Fibroblast of gingiva (primary cell): ENCODE measurements around the gene IFIT1.
"Not testable (repeated sequence)": the region's sequence is repeated elsewhere in the genome, so short reads cannot be mapped to it uniquely, and the experiment has no call there.

Experiments used
- DNase-seq: peaks from one replicate; pipeline ENCODE4 v3.0.0-alpha.2; 2011; ENCODE audit warnings: low read depth

The IFIT1 gene

DNA sequence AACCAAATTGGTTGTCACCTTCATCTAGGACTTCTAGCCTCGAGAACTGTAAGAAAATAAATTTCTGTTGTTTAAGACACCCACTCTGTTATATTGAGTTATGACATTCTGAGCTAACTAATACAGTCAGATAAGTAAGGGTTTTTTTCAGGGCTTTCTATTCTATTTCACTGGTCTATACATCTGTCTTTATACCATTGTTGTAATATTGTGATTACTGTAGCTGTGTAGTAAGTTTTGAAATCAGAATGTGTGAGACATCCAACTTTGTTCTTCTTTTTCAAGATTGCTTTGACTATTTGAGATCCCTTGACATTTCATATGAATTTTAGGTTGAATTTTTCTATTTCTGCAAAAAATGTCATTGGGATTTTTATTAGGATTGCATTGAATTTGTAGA is 7.5 kb downstream of the IFIT1 start:
- no peak for DNase-seq

DNA sequence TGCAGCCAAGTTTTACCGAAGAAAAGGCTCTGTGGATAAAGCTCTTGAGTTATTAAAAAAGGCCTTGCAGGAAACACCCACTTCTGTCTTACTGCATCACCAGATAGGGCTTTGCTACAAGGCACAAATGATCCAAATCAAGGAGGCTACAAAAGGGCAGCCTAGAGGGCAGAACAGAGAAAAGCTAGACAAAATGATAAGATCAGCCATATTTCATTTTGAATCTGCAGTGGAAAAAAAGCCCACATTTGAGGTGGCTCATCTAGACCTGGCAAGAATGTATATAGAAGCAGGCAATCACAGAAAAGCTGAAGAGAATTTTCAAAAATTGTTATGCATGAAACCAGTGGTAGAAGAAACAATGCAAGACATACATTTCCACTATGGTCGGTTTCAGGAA is 10.6 kb downstream of the IFIT1 start:
- DNase-seq = no peak

DNA sequence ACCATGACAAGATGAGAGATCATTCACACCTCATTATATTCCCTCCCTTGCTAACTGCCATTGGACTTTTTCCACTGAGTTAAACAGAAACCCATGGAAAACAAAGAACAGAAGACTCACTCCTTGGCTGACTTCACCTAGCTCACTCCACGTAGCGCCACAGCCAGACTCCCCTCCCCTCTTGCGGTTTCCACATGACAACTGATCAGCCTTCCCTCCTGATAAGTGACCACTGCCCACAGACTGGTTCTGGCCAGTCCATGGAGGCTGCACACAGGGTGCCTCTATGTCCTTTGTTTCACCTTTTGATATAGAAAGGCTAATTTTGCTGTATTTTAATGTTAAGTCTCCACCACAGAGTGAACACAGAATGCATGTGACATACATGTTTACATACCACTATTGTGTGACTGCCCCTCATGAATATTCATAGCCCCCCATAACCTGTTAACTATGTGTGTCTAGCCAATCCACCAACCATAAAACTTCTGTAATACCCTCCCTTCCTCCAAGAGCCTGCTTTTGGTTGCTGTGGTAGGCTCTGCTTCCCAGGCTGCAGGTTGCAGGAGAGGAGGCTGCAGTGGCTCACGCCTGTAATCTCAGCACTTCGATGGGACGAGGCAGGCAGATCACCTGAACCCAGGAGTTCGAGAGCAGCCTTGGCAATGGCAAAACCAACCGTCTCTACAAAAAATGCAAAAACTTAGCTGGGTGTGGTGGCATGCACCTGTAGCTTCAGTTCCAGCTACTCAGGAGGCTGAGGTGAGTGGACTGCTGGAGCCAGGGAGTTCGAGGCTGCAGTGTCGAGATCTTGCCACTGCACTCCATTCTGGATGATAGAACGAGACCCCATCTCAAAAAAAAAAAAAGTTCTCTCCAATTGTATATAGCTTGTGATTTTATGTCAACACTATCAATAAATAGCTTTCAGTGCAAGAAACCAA is 12.0 kb downstream of the IFIT1 start:
- DNase-seq = no peak

DNA sequence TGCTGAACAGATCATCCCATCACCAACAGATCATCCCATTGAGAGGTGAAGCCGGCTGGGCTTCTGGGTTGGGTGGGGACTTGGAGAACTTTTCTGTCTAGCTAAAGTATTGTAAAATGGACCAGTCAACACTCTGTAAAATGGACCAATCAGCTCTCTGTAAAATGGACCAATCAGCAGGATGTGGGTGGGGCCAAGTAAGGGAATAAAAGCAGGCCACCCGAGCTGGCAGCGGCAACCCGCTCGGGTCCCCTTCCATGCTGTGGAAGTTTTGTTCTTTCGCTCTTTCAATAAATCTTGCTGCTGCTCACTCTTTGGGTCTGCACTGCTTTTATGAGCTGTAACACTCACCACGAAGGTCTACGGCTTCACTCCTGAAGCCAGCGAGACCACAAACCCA is 13.8 kb downstream of the IFIT1 start:
- DNase-seq = not testable (repeated sequence)

DNA sequence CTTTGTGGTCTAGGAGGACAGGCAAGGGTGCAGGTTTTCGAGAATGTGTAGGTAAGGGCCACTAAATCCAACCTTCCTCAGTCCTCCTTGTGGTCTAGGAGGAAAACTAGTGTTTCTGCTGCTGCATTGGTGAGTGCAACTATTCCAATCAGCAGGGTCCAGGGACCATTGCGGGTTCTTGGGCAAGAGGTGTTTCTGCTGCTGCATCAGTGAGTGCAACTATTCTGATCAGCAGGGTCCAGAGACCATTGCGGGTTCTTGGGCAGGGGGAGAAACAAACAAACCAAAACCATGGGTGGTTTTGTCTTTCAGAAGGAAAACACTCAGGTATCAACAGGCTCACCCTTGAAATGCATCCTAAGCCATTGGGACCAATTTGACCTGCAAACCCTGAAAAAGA is 15.4 kb downstream of the IFIT1 start:
- not testable (repeated sequence) for DNase-seq

DNA sequence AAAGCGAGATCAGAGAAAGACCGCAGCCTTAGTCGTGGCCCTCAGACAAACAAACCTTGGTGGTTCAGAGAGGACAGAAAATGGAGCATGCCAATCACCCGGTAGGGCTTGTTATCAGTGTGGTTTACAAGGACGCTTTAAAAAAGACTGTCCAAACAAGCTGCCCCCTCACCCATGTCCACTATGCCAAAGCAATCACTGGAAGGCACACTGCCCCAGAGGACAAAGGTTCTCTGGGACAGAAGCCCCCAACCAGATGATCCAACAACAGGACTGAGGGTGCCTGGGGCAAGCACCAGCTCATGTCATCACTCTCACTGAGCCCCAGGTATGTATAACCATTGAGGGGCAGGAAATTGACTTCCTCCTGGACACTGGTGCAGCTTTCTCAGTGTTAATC is 16.9 kb downstream of the IFIT1 start:
- DNase-seq = not testable (repeated sequence)

DNA sequence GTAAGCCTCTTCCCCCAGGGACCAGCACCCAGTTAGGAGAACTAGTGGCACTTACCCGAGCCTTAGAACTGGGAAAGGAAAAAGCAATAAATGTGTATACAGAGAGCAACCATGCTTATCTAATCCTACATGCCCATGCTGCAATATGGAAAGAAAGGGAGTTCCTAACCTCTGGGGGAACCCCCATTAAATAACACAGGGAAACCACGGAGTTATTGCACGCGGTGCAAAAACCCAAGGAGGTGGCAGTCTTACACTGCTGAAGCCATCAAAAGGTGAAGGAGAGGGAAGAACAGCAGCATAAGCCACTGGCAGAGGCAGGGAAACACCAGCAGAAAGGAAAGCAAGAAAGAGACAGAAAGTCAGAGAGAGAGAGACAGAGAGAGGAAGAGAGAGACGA is 18.1 kb downstream of the IFIT1 start:
- DNase-seq = not testable (repeated sequence)

DNA sequence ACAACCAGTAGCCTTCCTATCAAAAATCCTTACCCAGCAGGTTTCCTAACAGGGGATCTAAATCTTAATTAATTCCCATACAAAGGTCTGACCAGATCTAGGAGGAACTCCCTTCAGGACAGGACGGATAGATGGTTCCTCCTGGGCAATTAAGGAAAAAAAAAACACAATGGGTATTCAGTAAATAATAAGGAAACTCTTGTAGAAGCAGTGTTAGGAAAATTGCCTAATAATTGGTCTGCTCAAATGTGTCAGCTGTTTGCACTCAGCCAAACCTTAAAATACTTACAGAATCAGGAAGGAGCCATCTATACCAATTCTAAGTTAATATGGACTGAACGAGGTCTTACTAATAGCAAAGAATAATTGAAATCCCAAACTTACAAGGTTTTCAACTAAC is 18.7 kb downstream of the IFIT1 start:
- DNase-seq = not testable (repeated sequence)

DNA sequence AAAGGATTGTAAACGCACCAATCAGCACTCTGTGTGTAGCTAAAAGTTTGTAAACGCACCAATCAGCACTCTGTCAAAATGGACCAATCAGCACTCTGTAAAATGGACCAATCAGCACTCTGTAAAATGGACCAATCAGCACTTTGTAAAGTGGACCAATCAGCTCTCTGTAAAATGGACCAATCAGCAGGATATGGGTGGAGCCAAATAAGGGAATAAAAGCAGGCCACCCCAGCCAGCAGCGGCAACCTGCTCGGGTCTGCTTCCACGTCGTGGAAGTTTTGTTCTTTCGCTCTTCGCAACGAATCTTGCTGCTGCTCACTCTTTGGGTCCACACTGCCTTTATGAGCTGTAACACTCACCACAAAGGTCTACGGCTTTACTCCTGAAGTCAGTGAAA is 19.9 kb downstream of the IFIT1 start:
- DNase-seq = not testable (repeated sequence)

DNA sequence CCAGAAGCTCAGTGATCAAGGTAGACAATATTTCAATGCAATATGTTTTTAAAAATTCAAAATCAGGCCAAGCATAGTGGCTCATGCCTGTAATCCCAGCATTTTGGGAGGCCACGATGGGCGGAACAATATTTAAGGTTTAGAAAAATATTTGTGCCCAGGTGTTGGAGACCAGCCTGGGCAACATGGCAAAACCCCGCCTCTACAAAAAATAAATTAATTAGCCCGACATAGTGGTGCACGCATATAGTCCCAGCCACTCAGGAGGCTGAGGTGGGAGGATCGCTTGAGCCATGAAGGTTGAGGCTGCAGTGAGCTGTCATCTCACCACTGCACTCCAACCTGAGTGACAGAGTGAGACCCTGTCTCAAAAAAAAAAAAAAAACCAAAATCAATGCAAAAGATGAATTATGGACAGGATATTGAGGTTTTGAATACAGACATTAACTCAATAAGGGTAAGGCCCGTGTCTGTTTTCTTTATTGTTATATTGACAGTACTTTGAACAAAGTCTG is 21.0 kb downstream of the IFIT1 start:
- DNase-seq = no peak

DNA sequence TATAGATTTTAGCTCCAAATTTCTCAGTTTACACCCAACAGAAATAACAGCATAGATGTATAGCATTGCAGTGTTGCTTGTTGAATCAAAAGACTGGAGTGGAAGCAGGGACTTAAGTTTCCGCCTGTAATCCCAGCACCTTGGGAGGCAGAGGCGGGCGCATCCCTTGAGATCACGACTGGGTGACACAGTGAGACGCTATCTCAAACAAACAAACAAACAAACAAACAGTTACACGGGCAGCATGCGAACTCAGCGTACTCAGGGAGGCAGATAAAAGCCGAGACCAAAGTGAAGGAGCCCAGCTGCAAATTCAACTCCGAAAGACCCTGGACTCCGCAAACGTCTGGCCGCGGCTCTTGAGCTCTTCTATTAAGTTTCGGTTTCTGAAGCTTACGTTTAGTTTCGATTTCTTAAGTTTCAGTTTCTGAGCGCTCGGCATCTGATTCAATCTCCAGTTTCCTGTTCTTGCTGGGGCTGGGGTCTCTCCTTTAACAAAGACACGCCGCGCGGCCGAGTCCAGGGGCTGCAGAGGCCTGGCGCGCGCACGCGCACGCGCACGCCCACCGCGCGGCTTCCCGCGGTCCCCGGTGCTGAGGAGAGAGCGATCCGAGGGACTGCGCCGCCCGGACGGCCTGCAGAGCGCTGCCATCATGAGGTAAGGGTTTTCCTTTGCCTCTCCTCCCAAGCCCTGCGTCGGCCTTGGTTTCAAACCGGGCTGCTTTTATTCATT is 21.9 kb downstream of the IFIT1 start, which contains the start of gene IFIT5:
TSS of gene IFIT5 (plus strand) at position 423 of the 733 bp plus-strand sequence. CDS start at position 654, 231 bp downstream.
- DNase-seq = peak; percentile 66

DNA sequence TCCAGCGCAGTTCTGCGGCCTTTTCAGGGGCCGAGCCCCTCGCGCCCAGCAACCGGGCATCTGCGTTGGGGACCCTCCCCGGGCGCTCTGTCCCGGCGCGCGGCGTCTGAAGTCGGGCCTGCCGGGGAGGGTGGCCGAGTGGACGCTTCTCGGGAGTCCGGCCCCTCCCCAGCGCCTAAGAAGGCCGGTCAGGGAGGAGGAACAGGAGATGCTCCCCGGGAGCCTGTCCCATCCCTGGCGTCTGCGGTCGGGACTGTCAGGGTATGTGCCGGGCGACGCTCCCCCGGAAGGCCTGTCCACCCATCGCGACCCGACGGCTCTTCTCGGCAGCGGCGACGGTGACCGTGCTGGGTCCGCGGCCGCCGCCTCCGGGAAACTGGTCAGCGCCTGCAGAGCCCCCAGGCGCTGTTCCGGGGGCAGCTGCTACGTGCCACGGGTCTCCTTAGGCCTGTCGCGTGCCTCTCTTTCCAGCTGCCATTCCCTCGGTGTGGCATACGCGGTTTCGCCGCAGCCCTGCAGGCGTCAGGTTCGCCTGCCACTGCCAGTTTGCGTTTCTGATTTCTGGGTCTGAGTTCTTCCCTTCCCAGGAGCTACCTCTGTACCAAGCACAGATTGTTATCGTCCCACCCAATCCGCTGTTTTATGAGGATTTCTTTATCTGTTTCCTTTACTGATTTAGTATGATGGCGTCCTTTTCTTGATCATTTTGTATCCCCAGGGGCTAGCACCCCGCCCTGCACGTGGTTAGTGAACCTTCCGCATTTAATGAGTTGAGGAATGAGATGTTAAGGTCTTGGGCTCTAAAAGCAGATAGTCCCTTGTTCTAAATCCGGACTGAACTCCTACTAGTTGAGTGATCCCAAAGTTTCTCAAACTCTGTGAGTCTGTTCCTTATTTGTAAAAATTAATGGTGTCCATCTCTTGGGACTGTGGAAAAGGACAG is 22.7 kb downstream of the IFIT1 start:
- DNase-seq = peak; percentile 45

DNA sequence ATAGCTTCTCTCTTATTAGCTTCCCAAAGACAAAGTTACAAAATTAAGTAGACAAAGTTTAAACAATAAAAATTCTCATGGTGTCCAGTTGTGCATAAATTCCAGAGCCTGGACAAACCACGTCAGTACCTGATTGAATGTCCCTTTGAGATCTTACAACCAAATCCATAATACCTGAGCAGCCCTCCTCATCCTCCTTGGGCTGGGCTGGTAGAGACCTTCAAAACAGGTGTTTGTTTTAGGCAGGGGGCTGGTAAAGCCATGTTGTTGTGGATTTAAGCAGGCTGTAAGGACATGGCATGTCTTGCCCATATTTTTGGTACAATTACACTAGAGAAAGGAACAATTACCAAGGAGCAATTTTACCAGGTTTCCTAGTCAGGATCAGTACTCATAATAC is 24.0 kb downstream of the IFIT1 start:
- no peak for DNase-seq

DNA sequence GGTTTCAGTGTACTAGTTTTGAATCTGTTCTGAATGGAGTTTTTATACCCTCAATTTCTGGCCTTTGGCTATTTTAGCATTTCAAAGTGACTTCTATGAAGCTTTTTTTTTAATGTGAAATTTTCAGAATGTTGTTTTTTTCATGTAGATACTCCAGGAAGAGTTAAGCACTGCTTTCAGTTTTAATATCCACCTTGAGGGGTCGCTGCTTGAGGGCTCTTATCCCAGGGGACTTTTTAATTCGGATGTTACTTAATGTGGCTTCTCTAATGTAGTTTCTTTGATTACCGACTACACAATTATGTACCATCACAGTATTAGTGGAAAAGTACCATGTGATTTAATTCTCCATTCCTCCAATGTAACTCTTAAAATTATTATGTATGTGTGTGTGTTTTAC is 27.1 kb downstream of the IFIT1 start:
- peak; percentile 26 for DNase-seq

DNA sequence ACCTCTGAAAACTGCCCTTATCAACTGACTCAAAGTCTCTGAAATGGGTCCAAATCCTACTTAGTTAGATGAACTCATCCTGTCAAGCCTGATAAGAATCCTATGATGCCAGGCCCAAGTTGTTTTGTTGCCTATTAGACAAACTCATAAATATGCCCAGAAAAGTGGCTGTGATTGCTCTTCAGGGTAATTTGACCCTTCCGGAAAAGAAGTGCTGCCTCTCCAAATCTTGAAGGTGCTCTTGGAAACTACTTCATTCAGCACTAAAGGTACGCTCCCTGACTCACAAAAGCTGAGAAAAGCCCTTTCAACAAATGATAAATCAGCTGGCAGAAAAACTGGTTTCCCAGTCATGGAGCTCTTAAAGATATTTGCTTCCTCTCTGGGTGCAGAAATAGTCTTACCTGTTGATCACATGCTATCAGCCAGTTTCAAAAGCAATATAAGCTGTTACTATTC is 28.6 kb downstream of the IFIT1 start:
- DNase-seq = no peak

DNA sequence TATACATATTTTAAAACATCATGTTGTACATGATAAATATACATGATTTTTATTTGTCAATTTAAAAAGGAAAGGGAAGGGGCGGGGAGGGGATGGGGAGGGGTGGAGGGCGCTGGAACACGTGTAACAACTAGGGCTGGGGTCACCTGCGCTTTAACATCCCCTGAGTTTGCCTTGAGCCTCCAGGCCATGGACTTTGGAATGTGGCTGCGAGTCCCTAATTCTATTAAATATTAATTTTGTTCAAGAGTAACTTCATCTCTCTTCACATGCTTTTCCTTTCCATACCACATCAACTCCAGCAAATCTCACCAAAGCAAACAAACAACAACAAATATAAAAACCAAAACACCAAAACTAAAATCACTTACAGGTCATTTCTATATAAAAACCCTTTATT is 32.6 kb downstream of the IFIT1 start:
- no peak for DNase-seq

DNA sequence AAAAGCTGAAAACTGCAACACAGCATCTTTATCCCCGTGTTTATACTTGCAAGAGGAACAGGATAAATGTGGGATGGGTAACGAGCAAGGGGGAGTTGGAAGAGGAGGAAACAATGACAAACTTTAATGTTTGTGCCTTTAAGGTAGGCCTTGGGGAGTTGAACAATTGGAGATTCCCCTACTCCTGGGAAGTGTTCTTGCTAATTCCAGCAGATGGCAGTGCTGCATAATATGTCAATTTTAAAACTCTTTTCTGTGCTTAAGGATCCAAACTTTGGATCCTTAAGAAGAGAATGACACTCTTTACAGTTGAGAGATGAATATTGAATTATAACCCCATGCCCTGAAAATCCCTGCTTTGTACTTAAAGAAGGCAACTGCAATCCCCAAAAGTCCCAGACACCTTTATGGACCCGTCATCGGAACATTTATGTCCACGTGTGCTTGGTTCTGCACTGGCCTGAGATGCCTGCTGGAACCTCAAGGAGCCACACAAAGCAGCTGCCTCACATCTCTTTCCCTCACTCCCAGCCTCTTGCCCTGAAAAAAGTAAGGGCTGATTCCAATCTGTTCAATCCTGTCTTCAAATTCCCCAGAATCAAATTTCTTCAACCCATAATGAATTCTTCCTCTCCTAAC is 33.9 kb downstream of the IFIT1 start:
- peak; percentile 51 for DNase-seq

DNA sequence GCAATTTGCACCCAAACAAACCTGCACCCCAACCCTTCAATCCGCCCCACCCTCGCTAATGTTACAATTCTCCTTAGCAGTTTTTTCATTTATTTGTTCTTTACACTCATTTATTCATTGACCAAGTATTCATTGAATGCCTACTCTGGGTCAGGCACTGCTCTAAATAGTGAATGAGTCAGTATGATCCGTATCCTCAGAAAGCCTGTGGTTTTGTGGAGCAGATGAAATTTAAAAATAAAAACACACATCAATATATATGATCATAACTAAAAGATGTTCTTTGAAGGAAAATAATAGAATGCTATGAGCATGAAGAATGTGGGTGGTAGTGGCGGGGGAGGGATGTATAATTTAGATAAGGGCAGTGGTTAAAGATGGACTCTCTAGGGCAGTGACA is 35.2 kb downstream of the IFIT1 start:
- peak; percentile 50 for DNase-seq

DNA sequence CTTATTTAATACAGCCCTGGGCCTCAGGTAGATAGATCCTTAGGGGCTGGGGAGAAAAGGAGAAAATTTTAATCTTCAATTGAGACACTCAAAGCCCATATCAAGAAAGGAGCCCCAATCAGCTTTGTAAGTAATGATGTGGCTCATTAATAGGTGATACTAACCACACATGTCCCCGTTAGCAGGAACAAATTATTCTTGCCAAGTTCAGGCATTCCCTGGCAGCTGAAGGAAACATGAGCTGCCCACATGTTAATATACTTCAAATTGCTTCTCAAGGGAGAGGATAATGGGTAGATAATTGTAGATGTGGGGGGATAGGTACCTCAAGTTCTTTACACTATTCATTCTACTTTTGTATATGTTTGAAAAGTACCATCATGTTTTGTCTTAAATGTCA is 36.5 kb downstream of the IFIT1 start:
- peak; percentile 17 for DNase-seq

DNA sequence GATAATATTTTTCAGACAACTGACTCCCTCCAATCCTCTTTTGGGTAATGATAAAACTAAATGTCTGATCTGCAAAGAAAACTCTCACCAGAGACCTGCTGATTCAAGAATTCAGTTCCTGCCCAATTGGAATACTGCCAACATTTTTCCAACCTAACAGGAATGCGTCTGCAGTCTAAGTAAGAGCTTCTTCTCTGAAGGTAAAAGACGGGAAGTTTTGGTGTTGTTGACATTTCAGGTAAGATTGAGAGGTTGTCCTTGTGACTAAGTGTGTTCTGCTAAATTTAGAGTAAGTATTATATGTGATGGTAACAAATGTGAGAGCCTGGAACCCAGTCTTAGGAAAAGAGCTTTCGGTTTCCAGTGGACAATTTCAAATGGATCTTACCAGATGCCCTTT is 39.6 kb downstream of the IFIT1 start:
- DNase-seq = no peak

DNA sequence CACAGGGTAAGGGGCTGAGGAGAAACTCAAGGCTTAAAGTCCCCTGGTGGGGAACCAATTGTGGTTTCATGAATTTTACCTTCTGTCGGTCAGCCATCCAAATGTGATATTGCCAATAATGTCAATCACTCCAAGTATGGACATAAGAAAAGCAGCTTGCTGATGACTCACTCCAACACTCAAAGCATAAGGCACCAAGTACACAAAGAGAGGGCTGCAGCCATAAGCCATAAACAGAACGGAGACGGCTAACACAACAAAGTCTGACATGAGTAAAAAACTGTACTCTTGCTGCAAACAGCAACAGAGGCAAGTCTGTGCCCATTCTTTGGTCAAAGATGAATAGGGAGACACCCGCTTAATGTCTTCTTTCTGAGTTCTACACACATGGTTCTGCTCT is 46.1 kb downstream of the IFIT1 start:
- DNase-seq = no peak
